Measurements from ENCODE around the gene LIME1. TPM values are rescaled to one million over a fixed set of nuclear protein-coding genes. Genes with fewer than 3 reads are reported as not detected.

The LIME1 gene
- total and polyA plus RNA-seq, 2 of the 8 experiments (the other 6 are each of a cell fraction or from before 2014, with no cell fraction given), result 4.5 to 5.9 TPM

- no peak overlapping the region for H2BK120ac ChIP-seq (replicated peaks; ENCODE audit: low read depth, low read length)
- no peak overlapping the region for H3K27ac ChIP-seq (ENCODE audit: low read depth, low read length)
- ChIA-PET CTCF (ENCODE audit: partially characterized antibody) (interaction anchor here (0.7 to 4.4 kb wide), 5 partner anchors 14 to 220 kb away, joined by 3 to 17 read pairs (median 3); partner anchors contain the start of gene SLC2A4RG), POLR2A (ENCODE audit: partially characterized antibody) (interaction anchor here (1.0 to 2.3 kb wide), 3 partner anchors 9 to 57 kb away, joined by 3 to 5 read pairs (median 3); partner anchors contain the start of gene TNFRSF6B)
- no peak overlapping the region for H3K4me3 ChIP-seq (ENCODE audit: extremely low read depth in 1 of 4, insufficient read depth in 2 of 4, low read depth in 3 of 4, low read length in 4 of 4)
- H3K56ac ChIP-seq (replicated peaks; ENCODE audit: insufficient read length, low read depth, low read length), result no peak overlapping the region
- no peak overlapping the region for H4K5ac ChIP-seq (ENCODE audit: insufficient read length, low read depth, low read length)
- H3K4me2 ChIP-seq (ENCODE audit: insufficient read depth in 1 of 2, low read depth in 2 of 2, low read length in 2 of 2), result no peak overlapping the region
- H4K91ac ChIP-seq (replicated peaks; ENCODE audit: insufficient read length, low read length), result no peak overlapping the region
- H3K36me3 ChIP-seq (ENCODE audit: control insufficient read depth in 2 of 4, insufficient read depth in 4 of 4, low read length in 3 of 4), result no peaks in the 10 kb centered on the region; a peak in 1 of 8 replicates
- H2BK15ac ChIP-seq (ENCODE audit: low read length), result no peak overlapping the region
- no peak overlapping the region for H3K23ac ChIP-seq (ENCODE audit: insufficient read length)
- no peak overlapping the region for H3K4ac ChIP-seq (replicated peaks; ENCODE audit: insufficient read length, low read depth, low read length)
- no peaks in the 10 kb centered on the region for H3K27me3 ChIP-seq (replicated peaks in 1 of 4; ENCODE audit: control insufficient read depth in 3 of 4, extremely low read depth in 1 of 4, insufficient read depth in 3 of 4, low read length in 3 of 4)
- no peak overlapping the region for H3K18ac ChIP-seq (ENCODE audit: extremely low read depth, low read length)
- H3K79me2 ChIP-seq (ENCODE audit: control insufficient read depth in 1 of 2, insufficient read depth in 2 of 2, low read length in 2 of 2), result no peaks in the 10 kb centered on the region
- peak overlapping the region; percentile 38; the same call in 1 of the 2 replicates for H4K8ac ChIP-seq (ENCODE audit: extremely low read depth, insufficient read depth, low read length)
- FAIRE-seq (no peak), DNase-seq (ENCODE audit: low read depth in 1 of 2, low spot score in 2 of 2) (no peak)
- H2AFZ ChIP-seq (ENCODE audit: low read length), result no peak overlapping the region
- H2BK5ac ChIP-seq (ENCODE audit: low read depth, low read length), result no peak overlapping the region
- no peak overlapping the region for H2BK12ac ChIP-seq (ENCODE audit: low read depth, low read length)
- no peaks in the 10 kb centered on the region for H3K23me2 ChIP-seq (ENCODE audit: low read depth, low read length)
- no peak overlapping the region for H3K9ac ChIP-seq (replicated peaks in 1 of 4; ENCODE audit: extremely low read depth in 1 of 4, low read depth in 3 of 4, low read length in 3 of 4)
- H3K9me3 ChIP-seq (ENCODE audit: insufficient read depth in 2 of 2, low read depth in 1 of 2, low read length in 1 of 2), result no peaks in the 10 kb centered on the region
- H2AK5ac ChIP-seq (ENCODE audit: low read depth, low read length), result no peak overlapping the region; the same call in 1 of the 2 replicates
- no peak overlapping the region for H2BK20ac ChIP-seq (ENCODE audit: low read length)
- no peak overlapping the region for H3K14ac ChIP-seq (ENCODE audit: insufficient read length)
- no peaks in the 10 kb centered on the region; the same call in 1 of the 2 replicates for H3K79me1 ChIP-seq (ENCODE audit: low read depth, low read length)
- 94% methylated on average over 13 of the region's 13 CpGs; no CpG with 5 or more reads in 1 of the 2 experiments for WGBS, 2 experiments (ENCODE audit: extremely low coverage in 1 of 2, insufficient coverage in 1 of 2, insufficient read length in 1 of 2, insufficient replicate concordance in 2 of 2, low coverage in 1 of 2, low lambda C conversion rate in 2 of 2, missing lambda C conversion rate in 1 of 2)
- peaks cover 0 to 16% (median 4%) of the 10 kb centered on the region in 4 experiments; a peak in 6 of 7 replicates for H3K4me1 ChIP-seq (replicated peaks in 1 of 4; ENCODE audit: control insufficient read depth in 3 of 4, insufficient read depth in 4 of 4, low read length in 3 of 4)
- H4K20me1 ChIP-seq (replicated peaks in 1 of 2; ENCODE audit: control insufficient read depth in 1 of 2, insufficient read depth in 2 of 2, low read length in 2 of 2), result peaks cover 0 to 2% of the 10 kb centered on the region in 2 experiments
- TF ChIP-seq SP2 (IDR thresholded peaks at IDR 0.05; ENCODE audit: low read length) (no peak), RXRA (IDR thresholded peaks at IDR 0.05; ENCODE audit: insufficient read depth, low read depth, low read length) (no peak), EP300 (IDR thresholded peaks at IDR 0.05; ENCODE audit: borderline replicate concordance in 1 of 2, low read depth in 2 of 2, low read length in 2 of 2) (no peak), CHD1 (IDR thresholded peaks at IDR 0.05; ENCODE audit: low read depth, low read length) (no peak)
These were observed 16.9 kb downstream of the LIME1 start for GRCh38 chr20:63753381-63753780.
